Epithelial cell of proximal tubule (primary cell): ENCODE results near the gene NUB1. TPM values are rescaled to one million over a fixed set of nuclear protein-coding genes. Genes with fewer than 3 reads are reported as not detected.
A peak's percentile ranks its signal among the peaks of the same experiment; 100 is the strongest.
"Not testable (repeated sequence)": the region's sequence is repeated elsewhere in the genome, so short reads cannot be mapped to it uniquely, and the experiment has no call there.

Experiments used
- DNase-seq: peaks from one replicate; pipeline ENCODE4 v3.0.0-alpha.2; 2011; ENCODE audit warnings: low read depth
- H3K4me3 ChIP-seq: 2 replicates; pipeline ENCODE4 v1.5.1; 2011; ENCODE audit warnings: low read depth, mild to moderate bottlenecking, low read length
- total RNA-seq: library from RNA; depleted of rRNA; stranded (reverse); fragments of >200 nt; gene quantifications from 2 replicates; pipeline ENCODE4 v1.2.3, GENCODE V29; 2015
- TF ChIP-seq, protein P1 (sequence below): conservative IDR thresholded peaks from 2 replicates; pipeline ENCODE4 v1.5.1; 2012; ENCODE audit warnings: low read depth, mild to moderate bottlenecking, low read length

The NUB1 gene
- total RNA-seq, 1 donor from 2014 or later: 70.7 TPM

DNA sequence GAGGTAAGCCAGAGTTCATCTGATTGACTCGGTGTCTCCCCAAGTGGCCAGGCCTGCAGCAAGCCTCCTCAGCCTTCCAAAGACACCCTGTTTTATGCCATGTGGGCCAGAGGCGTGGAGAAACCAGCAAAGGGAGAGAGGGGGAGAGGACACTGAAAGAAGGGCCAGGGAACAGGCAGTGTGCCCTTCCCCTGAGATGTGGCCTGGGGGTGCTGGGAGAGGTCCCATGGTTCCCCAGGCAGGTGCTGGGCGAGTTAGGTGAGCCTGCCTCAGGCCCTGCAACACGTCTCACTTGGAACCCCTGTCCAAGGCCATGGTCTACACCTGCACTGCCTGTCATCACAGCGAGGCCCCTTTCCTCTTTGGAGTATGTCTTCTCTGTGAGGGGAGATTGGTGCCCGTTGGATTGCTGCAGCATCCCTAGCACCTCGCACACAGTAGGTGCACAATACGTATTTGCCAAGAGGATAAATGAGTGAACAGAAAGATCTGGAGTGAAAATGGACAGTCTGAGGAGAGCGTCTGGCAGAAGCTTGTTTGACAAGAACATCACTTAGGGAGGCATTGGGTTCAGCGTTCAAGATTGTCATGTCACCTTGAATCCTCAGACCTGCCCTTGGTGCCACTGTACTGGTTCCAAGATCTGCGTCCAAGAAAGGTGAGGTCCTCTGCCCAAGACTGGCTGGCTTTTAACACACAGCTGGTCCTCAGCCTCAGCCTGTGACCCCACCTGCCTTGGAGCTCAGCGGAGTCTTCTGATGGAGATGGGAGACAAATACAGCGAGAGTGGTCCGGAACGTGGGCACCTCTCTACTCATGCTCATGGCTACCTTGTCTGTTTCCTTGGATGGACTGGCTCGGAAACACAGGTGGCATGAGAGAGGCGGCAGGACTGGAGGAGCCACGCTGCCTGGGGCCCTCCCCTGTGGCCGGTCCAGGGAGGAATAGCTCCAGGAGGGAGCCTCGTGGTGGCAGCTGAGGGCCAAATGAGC, 39.8 kb upstream of the NUB1 start:
- no peak overlapping the region for H3K4me3 ChIP-seq
- TF ChIP-seq, protein P1, sequence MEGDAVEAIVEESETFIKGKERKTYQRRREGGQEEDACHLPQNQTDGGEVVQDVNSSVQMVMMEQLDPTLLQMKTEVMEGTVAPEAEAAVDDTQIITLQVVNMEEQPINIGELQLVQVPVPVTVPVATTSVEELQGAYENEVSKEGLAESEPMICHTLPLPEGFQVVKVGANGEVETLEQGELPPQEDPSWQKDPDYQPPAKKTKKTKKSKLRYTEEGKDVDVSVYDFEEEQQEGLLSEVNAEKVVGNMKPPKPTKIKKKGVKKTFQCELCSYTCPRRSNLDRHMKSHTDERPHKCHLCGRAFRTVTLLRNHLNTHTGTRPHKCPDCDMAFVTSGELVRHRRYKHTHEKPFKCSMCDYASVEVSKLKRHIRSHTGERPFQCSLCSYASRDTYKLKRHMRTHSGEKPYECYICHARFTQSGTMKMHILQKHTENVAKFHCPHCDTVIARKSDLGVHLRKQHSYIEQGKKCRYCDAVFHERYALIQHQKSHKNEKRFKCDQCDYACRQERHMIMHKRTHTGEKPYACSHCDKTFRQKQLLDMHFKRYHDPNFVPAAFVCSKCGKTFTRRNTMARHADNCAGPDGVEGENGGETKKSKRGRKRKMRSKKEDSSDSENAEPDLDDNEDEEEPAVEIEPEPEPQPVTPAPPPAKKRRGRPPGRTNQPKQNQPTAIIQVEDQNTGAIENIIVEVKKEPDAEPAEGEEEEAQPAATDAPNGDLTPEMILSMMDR: no peak
- no peak for DNase-seq

DNA sequence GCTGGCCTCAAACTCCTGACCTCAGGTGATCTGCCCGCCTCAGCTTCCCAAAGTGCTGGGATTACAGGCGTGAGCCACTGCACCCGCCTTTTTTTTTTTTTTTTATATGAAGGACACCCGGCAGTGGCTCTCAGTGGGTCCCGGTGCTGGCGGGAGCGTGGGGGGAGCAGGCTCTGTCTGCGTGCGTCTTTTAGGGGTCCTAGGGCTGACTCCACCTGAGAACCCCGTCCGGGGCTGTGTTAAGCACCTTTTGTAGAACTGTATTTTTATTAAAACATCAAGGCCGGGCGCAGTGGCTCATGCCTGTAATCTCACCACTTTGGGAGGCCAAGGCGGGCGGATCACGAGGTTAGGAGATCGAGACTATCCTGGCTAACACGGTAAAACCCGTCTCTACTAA, 37.4 kb upstream of the NUB1 start:
- DNase-seq, H3K4me3 ChIP-seq: not testable (repeated sequence)

DNA sequence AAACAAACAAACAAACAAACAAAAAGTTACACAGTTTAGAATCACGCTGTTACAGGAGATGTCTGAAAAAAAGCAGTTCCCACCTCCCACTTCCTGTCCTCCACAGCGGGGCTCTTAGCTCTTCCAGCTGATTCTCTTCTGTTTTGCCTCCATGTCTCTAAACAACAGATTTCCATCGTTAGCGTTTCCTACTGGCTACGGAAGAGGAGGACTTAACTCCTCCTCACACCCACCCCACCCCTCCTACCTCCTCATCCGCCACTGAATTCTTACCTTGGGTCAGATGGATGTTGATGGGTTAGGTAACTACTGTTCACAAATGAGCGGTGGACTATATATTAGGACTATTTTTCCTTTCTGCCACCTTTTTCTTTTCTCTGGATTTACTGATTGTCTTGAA, 36.8 kb upstream of the NUB1 start:
- H3K4me3 ChIP-seq: peak overlapping the region; percentile 21
- no peak for DNase-seq
- TF ChIP-seq, protein P1: no peak

DNA sequence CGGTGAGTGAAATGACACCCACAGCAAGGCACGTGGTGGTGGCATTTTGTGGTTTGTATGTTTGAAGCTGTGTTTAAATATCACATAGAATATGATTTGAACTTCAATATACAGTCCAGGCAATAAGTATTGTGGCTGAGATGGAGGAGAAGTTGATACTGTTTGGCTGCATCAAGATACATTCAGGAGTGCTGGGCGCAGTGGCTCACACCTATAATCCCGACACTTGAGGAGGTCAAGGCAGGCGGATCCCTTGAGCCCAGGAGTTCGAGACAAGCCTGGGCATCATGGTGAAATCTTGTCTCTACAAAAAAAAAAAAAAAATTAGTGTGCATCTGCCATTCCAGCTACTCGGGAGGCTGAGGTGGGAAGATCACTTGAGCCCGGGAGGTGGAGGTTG, 35.2 kb upstream of the NUB1 start:
- TF ChIP-seq, protein P1: no peak
- no peak overlapping the region for H3K4me3 ChIP-seq
- no peak for DNase-seq

DNA sequence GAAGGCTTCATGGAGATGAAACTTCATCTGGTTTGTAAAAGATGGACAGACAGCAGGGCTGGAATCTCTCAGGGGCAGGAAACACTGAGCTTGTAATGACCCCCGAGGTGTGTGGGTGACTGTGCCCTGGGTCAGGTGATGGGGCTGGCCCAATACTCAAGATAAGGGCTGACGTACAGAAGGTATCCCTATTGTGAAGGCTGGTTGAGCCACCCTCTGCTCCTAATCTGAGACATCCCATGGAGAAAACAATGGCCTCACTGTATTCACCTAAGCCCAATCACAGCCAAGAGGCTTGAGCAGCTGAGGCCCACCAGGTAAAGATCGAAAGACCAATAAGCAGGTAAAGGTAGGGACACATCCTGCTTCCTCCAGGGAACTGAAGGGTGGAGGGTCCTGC, 34.8 kb upstream of the NUB1 start:
- DNase-seq: no peak
- TF ChIP-seq, protein P1: no peak
- H3K4me3 ChIP-seq: no peak overlapping the region

DNA sequence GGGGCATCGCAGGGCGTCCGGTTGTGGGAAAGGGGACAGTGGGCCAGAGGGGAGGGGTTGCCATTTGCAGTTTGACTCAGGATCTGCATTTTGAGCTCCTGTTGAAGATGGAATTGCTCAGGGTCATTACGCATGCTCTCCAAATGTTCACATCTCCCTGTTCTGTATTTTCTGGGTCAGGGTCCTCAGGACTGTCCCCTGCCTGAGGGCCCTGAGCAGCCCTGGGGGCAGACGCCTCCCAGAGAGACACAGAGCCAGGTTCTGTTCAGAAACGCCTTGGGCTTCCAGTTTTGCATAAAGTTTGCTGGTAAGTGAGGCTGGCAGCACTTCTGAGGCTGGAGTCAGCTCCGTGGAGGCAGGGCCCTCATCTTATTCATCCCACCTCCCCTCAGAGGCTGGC, 34.1 kb upstream of the NUB1 start:
- DNase-seq: no peak
- TF ChIP-seq, protein P1: no peak
- no peak overlapping the region for H3K4me3 ChIP-seq

DNA sequence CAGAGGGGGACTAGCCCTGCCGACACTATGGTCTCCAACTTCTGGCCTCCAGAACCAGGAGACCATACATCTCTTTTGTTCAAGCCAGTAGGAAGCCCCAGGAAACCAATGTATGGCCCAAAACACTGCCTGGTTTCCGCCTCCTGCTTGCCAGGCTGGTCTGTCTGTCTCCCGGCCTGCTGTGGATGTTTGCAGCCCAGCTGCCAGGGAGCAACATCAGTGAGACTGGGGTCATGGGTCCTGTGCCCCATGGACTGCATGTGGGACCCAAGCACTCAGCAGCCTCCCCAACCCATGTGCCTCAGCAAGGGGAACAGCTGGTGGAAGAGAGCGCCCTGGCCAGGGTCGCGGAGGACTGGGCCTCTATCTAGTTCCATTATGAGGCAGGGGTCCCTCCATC, 33.4 kb upstream of the NUB1 start:
- no peak overlapping the region for H3K4me3 ChIP-seq
- DNase-seq: no peak
- TF ChIP-seq, protein P1: no peak
